ENCODE measurements around the gene SEC14L6.

DNA sequence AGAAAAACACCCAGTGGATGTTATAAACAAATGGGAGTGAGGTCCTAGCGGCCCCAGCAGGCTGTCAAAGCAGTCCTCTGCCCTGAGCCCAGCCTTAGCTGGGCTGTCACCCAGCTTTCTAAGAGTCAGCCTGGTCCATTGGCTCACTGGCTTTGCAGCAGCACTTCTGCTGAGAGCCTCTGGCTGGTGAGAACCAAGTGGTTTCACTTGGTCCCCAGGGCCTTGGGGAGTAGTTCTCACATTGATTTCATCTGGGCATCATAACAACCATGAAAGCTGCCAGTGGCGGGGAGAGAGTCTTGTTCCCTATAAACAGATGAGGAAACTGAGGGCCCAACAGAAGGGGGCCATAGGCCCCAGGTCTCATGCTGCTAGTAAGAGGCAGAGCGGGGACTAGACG lies 11.4 kb downstream of the SEC14L6 start:
- TF ChIP-seq, protein P1, sequence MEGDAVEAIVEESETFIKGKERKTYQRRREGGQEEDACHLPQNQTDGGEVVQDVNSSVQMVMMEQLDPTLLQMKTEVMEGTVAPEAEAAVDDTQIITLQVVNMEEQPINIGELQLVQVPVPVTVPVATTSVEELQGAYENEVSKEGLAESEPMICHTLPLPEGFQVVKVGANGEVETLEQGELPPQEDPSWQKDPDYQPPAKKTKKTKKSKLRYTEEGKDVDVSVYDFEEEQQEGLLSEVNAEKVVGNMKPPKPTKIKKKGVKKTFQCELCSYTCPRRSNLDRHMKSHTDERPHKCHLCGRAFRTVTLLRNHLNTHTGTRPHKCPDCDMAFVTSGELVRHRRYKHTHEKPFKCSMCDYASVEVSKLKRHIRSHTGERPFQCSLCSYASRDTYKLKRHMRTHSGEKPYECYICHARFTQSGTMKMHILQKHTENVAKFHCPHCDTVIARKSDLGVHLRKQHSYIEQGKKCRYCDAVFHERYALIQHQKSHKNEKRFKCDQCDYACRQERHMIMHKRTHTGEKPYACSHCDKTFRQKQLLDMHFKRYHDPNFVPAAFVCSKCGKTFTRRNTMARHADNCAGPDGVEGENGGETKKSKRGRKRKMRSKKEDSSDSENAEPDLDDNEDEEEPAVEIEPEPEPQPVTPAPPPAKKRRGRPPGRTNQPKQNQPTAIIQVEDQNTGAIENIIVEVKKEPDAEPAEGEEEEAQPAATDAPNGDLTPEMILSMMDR (IDR thresholded peaks at IDR 0.05): no peak
- no peak for TF ChIP-seq POLR2A (IDR thresholded peaks at IDR 0.05; ENCODE audit: low read depth)

Measured in esophagus muscularis mucosa (tissue), 3 donors.